Upper lobe of left lung (tissue), 6 donors: ENCODE data around the gene MAPK12. TPM values are rescaled to one million over a fixed set of nuclear protein-coding genes. Genes with fewer than 3 reads are reported as not detected.

Experiments used
- ATAC-seq, 2 donors: fragments of 200-7000 bp; cut with Tn5 transposase; one replicate each; pipeline ENCODE4 v1.9.1; 2022; ENCODE audit warnings: mild to moderate bottlenecking in 2 of 2, moderate library complexity in 2 of 2; ENCODE audit not compliant: low FRiP score in 2 of 2
- DNase-seq, 2 donors: peaks; one replicate each; pipeline ENCODE4 v3.0.0-alpha.2; 2019 to 2020
- H3K27ac ChIP-seq, 4 donors: fragments of 200-600 bp; sonication (generic); one replicate each; pipeline ENCODE4 v1.5.1; 2016 to 2019
- H3K27me3 ChIP-seq, 4 donors: fragments of 200-600 bp; sonication (generic); one replicate each; pipeline ENCODE4 v1.5.1; 2017 to 2019
- H3K36me3 ChIP-seq, 4 donors: fragments of 200-600 bp; sonication (generic); one replicate each; pipeline ENCODE4 v1.5.1; 2016 to 2019
- H3K4me1 ChIP-seq, 4 donors: fragments of 200-600 bp; sonication (generic); one replicate each; pipeline ENCODE4 v1.5.1; 2018 to 2019
- H3K4me3 ChIP-seq, 4 donors: fragments of 200-600 bp; sonication (generic); one replicate each; pipeline ENCODE4 v1.5.1; 2017 to 2019; ENCODE audit warnings: mild to moderate bottlenecking in 2 of 4, moderate library complexity in 1 of 4
- H3K9me3 ChIP-seq, 4 donors: fragments of 200-600 bp; sonication (generic); one replicate each; pipeline ENCODE4 v1.5.1; 2018 to 2019
- CTCF ChIP-seq, 6 experiments: fragments of 450-650 bp in 4 of 6; fragments of 200-600 bp in 2 of 6; sonication (generic) in 2 of 6; IDR thresholded peaks; one replicate each; pipeline ENCODE4 v1.5.1; 2016 to 2019; ENCODE audit warnings: antibody characterized with exemption in 6 of 6
- EP300 ChIP-seq, 4 donors: sonication (generic); formaldehyde crosslinking; IDR thresholded peaks; one replicate each; pipeline ENCODE4 v1.5.1; 2017; ENCODE audit warnings: antibody characterized with exemption in 4 of 4, control low read depth in 2 of 4
- POLR2A ChIP-seq, 4 donors: fragments of 450-650 bp; IDR thresholded peaks; one replicate each; pipeline ENCODE4 v1.5.1; 2016 to 2017; ENCODE audit warnings: antibody characterized with exemption in 4 of 4, mild to moderate bottlenecking in 2 of 4
- POLR2AphosphoS5 ChIP-seq, 2 donors: sonication (generic); formaldehyde crosslinking; IDR thresholded peaks; one replicate each; pipeline ENCODE4 v1.5.1; 2017; ENCODE audit warnings: antibody characterized with exemption in 2 of 2
- WGBS, 2 donors: methylation state at CpG; one replicate each; pipeline ENCODE4 v1.1.5; 2017 to 2018; 5-methylcytosine and 5-hydroxymethylcytosine counted together
- total RNA-seq, 6 donors: library from RNA; depleted of rRNA in 4 of 6; stranded (reverse); fragments of >200 nt in 4 of 6; gene quantifications; one replicate each; pipeline versions ENCODE4 v1.1.0 to v1.2.1, GENCODE V29; 2016 to 2021
- donor health status: DM: no; HTN: no; CAD: no; lungs with moderate emphysema.
- donor health status: DM: no; HTN: yes; CAD: no; lungs with severe emphysema.

Gene MAPK12
- total RNA-seq, 6 donors from 2014 or later, result 3.1 to 19.2 (median 10.1) TPM

- Histone ChIP-seq H3K27ac (no peak overlapping the region), H3K4me1 (no peaks in the 10 kb centered on the region), H3K9me3 (no peaks in the 10 kb centered on the region), H3K36me3 (peaks cover 13 to 83% (median 49%) of the 10 kb centered on the region in 4 donors), H3K27me3 (no peaks in the 10 kb centered on the region), H3K4me3 (no peak overlapping the region)
- ATAC-seq (no peak), DNase-seq (peak; percentile 17 to 38)
- 95 to 97% methylated on average over 9 of the region's 9 CpGs for WGBS, 2 donors
- no peak for TF ChIP-seq CTCF (IDR thresholded peaks at IDR 0.05)
- TF ChIP-seq POLR2AphosphoS5 (IDR thresholded peaks at IDR 0.05), result no peak
- TF ChIP-seq POLR2A (IDR thresholded peaks at IDR 0.05), result no peak
- TF ChIP-seq EP300 (IDR thresholded peaks at IDR 0.05), result no peak
Observed at GRCh38 chr22:50228366-50228765, 33.1 kb downstream of the MAPK12 start.

- Histone ChIP-seq H3K4me1 (no peaks in the 10 kb centered on the region), H3K36me3 (peaks cover 14 to 83% (median 52%) of the 10 kb centered on the region in 4 donors), H3K9me3 (no peaks in the 10 kb centered on the region), H3K27ac (no peak overlapping the region), H3K27me3 (no peaks in the 10 kb centered on the region), H3K4me3 (no peak overlapping the region)
- WGBS, 2 donors, result 91 to 92% methylated on average over 16 to 23 of the region's 25 CpGs
- TF ChIP-seq EP300 (IDR thresholded peaks at IDR 0.05) (no peak), POLR2A (IDR thresholded peaks at IDR 0.05) (no peak)
- no peak for ATAC-seq
- DNase-seq, result peak; percentile 12 to 77
Observed at GRCh38 chr22:50227579-50228215, 33.8 kb downstream of the MAPK12 start.

GRCh38 chr22:50226875-50227165 lies 34.7 kb downstream of the MAPK12 start:
- Histone ChIP-seq H3K27ac (no peak overlapping the region), H3K36me3 (peaks cover 17 to 83% (median 57%) of the 10 kb centered on the region in 4 donors), H3K4me1 (no peaks in the 10 kb centered on the region), H3K4me3 (no peak overlapping the region), H3K27me3 (no peaks in the 10 kb centered on the region), H3K9me3 (no peaks in the 10 kb centered on the region)
- TF ChIP-seq CTCF (IDR thresholded peaks at IDR 0.05) (no peak), POLR2AphosphoS5 (IDR thresholded peaks at IDR 0.05) (no peak), POLR2A (IDR thresholded peaks at IDR 0.05) (no peak), EP300 (IDR thresholded peaks at IDR 0.05) (no peak)
- peak in 1 of 2 donors; percentile 59 for DNase-seq
- 88 to 97% methylated on average over 18 of the region's 18 CpGs for WGBS, 2 donors
- no peak for ATAC-seq

GRCh38 chr22:50226063-50226874 lies 35.2 kb downstream of the MAPK12 start:
- Histone ChIP-seq H3K4me1 (no peaks in the 10 kb centered on the region), H3K9me3 (no peaks in the 10 kb centered on the region), H3K4me3 (no peak overlapping the region), H3K36me3 (peaks cover 18 to 88% (median 61%) of the 10 kb centered on the region in 4 donors), H3K27me3 (no peaks in the 10 kb centered on the region), H3K27ac (no peak overlapping the region)
- DNase-seq, result peak; percentile 15 to 65
- no peak for ATAC-seq
- no peak for TF ChIP-seq POLR2AphosphoS5 (IDR thresholded peaks at IDR 0.05)
- no peak for TF ChIP-seq EP300 (IDR thresholded peaks at IDR 0.05)
- no peak for TF ChIP-seq POLR2A (IDR thresholded peaks at IDR 0.05)
- TF ChIP-seq CTCF (IDR thresholded peaks at IDR 0.05), result no peak
- 89 to 91% methylated on average over 29 to 31 of the region's 31 CpGs for WGBS, 2 donors

GRCh38 chr22:50225200-50225969 lies 36.1 kb downstream of the MAPK12 start:
- Histone ChIP-seq H3K27me3 (no peaks in the 10 kb centered on the region), H3K4me3 (no peak overlapping the region), H3K4me1 (no peaks in the 10 kb centered on the region), H3K36me3 (peaks cover 24 to 97% (median 69%) of the 10 kb centered on the region in 4 donors), H3K27ac (no peak overlapping the region), H3K9me3 (no peaks in the 10 kb centered on the region)
- TF ChIP-seq EP300 (IDR thresholded peaks at IDR 0.05) (no peak), POLR2A (IDR thresholded peaks at IDR 0.05) (no peak), CTCF (IDR thresholded peaks at IDR 0.05) (no peak), POLR2AphosphoS5 (IDR thresholded peaks at IDR 0.05) (no peak)
- DNase-seq (peak; percentile 15 to 46), ATAC-seq (no peak)
- 85 to 88% methylated on average over 17 to 24 of the region's 24 CpGs for WGBS, 2 donors
